Activated CD4-positive, CD25-positive, alpha-beta regulatory T cell treated with anti-CD3 and anti-CD28 coated beads, Interleukin-2, amount 50 U/mL, for 72 hours (primary cell): ENCODE data around the gene CENPM.

Experiments used
- DNase-seq: peaks from one replicate; pipeline ENCODE4 v3.0.0; 2021

Gene CENPM, protein sequence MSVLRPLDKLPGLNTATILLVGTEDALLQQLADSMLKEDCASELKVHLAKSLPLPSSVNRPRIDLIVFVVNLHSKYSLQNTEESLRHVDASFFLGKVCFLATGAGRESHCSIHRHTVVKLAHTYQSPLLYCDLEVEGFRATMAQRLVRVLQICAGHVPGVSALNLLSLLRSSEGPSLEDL

DNA sequence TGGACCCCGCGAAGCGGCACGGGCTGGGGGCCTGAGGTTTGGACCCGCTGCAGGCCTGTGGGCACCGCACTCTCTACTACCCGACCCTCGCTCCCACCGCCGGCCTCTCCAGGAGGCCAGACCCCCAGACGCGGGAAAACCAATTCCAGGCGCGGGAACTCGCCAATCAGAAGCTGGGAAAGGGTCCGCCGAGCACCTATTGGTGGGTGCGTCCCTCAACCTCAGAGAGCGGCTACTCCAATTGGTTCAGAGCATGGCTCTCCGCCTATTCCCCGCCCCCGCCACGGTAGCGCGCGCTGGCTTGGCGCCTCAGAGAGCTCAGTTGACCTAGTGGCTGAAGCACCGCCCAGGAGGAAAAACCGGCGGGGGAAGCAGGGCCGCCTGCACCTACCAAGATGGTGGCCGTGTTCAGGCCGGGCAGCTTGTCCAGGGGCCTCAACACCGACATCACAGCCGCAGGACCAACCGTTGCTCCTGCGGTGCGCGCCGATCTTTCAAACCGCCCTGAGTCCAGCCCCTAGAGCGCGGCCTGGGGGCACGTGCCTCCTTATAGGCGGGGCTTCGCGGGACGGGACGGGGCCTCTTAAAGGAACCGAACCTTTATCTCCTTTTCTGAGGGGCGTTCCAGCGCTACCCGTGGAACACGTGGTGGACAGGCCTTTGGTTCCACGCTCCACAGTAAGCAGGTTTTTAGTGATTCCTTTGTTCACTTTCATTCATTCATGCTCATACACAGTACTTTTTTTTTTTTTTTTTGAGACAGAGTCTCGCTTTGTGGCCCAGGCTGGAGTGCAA lies at the start of gene CENPM:
CENPM (minus strand) TSS at position 524 of the 795 bp plus-strand sequence; CDS start at position 448, 76 bp downstream.
- peak; percentile 93 for DNase-seq

DNA sequence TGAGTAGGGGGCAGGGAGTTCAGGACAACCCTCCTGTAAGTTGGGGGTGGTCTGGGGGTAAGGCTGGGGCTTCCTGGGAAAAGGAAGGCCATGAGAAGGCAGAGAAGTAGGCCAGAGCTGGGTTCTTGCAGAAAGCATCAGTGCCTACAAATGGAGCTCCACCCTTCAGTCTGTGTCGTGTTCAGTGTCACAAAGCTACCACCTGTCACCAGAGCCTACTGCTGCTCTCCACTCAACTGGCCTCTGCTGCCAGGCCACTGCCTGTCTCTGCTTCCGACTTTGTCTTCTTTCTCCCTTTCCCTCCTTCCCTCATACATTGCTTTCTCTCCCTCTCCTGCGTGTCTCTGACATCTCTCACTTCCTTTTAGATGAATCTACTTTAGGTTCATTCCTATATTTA lies 48.3 kb upstream of the CENPM start:
- DNase-seq: no peak

DNA sequence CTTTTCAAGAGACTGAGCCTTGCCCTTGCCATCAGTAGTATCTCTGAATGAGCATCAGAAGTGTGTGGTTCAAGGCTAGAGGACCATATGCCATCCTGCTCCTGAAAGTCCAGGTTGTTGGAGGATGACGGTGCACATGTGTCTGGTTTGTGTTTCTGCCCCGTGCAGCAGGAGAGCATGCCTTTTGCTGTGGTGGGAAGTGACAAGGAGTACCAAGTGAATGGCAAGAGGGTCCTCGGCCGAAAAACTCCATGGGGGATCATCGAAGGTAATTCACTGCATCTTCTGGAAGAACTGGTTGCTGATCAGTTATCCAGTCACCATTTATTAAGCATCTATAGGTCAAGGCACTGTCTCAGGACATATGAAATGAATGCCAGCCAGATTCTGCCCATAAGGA lies 45.5 kb upstream of the CENPM start:
- no peak for DNase-seq

DNA sequence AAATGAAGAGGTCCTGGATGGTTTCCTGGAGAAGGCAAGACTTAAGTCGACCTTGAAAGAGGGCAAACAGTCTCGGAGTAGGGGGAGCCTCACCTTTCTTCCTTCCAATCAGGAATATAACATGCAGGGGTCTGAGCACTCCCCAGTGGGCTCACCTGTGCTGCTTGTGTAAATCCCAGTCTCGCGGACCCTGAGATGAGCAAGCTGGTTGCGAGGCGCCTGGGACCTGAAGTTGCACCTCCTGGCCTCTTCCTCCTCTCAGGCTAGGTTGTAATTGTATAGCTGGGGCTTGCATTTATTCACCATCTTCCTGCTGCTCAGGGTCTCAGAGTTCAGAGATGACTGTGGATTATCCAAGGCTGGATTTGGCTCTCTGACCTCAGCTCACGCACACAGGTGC lies 44.2 kb upstream of the CENPM start:
- DNase-seq: no peak

- no peak for DNase-seq
Observed at GRCh38 chr22:41989246-41989645, 42.3 kb upstream of the CENPM start.

DNA sequence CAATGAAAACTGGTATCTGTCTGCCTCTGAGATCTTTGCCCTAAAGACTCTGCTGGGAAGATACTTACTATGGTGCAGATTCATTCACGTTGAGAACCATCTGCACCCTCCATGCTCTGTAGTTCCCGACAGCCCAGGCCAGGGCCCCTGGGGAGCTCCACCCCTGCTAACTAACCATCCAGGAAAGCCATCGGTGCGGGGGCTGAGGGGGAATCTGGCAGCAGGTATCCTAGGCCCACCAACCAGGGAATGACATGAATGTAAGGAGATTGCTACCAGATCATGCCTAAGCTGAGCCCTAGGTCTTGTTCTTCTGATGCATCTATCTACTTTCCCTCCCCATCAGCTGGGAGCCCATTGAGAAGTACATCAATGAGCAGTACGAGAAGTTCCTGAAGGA lies 40.3 kb upstream of the CENPM start:
- DNase-seq: no peak

DNA sequence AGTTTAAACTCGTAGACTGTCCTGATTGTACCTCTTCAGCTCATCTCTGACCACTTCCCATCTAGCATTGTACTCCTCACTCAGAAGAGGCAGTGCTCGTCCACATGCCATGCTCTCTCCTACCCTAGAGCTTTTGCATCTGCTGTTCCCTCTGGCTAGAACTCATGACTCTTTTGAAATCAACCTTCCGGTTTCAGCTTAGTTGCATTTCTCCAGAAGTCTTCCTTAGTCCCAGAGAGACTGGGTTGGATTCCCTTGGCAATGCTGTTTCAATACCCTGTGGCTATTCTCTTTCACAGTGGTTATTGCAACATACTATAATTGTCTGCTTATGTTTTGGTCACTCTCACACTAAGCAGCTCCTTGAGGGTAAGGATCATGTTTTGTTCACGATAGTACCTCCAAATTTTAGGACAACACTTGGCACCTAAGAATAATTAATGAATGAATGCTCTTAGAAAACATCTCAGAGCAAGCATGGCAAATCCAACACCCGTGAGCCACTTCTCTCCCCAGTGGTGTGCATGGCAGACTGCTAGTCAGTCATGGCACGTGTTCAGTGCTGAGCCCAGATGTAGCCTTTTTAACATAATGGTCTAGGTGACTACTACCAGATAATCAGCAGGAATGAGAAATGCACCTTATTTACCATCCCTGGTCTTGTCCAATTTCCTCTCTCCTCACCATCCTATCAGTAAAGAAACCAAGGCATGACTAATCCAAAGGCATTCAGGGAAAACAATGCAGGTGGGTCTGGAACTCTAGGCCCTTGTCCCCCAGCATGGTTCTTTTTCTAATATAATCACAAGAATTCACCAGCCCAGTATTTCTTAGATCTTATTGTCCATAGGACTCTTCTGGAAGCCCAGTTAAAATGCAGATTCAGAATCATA lies 36.8 kb upstream of the CENPM start:
- DNase-seq: no peak

GRCh38 chr22:41982865-41983264 lies 35.9 kb upstream of the CENPM start:
- no peak for DNase-seq

DNA sequence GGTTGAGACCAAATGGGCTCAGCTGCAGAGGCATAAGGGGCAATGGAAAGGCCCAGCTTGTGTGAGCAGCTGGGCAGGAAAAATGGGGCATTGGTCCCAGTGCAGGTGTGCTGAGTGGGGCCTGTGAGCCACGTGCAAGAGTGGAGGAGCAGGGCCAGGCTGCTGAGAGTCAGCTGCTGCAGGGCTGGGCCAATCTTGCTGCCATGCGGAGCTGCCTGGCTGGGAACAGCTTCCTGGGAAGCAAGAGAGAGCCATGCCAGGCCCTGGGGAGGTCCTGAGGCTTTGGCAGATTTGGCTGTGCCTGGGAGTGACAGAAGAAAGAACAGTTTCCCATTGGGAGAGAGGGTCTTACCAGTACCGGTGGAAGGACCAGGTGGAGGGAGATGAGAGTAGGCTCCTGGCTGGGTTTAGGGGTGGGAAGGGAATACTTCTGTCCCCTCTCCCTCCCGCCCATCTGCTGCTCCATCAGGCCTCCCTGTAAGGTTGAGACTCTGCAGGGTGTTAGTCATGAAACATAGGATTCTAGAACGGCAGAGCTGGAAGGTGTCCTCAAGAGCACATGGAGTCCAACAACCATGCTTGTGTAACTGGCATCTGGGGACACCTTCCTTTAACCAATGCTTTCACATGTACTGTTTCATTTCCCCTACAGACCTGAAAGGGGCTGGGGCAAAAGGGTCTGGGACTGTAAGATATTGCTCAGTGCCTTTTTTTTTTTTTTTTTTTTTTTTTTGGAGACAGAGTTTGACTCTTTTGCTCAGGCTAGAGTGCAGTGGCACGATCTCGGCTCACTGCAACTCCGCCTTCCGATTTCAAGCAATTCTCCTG lies 32.7 kb upstream of the CENPM start:
- DNase-seq: no peak

GRCh38 chr22:41978732-41979131 lies 31.8 kb upstream of the CENPM start:
- no peak for DNase-seq

- DNase-seq: no peak
Observed at GRCh38 chr22:41976961-41977566, 30.1 kb upstream of the CENPM start.

- DNase-seq: peak; percentile 64
Observed at GRCh38 chr22:41976070-41976901, 29.3 kb upstream of the CENPM start.

GRCh38 chr22:41975299-41976069 lies 28.5 kb upstream of the CENPM start:
- no peak for DNase-seq

DNA sequence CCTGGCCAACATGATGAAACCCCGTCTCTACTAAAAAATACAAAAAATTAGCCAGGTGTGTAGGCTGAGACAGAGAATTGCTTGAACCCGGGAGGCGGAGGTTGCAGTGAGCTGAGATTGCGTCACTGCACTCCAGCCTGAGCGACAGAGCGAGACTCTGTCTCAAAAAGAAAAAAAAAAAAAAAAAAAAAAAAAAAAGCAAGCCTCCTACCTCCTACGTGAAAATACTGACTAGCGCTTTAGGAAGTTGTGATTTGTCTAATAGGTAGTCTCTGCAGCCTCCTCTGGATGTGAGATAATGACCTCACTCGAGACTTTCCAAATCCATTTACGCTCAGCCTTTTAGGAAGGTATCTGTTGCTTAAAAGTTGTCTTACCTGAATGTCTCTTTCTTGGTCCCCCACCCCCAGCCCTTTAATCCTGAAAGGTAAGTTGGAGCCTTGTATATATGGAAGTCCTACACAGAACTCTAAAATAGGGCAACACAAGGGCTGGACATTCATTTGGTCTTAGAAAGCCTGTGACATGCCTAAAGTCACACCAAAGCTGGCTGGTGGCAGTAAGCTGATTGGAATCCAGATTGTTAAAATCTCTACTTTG lies 27.8 kb upstream of the CENPM start:
- no peak for DNase-seq

- no peak for DNase-seq
Observed at GRCh38 chr22:41971431-41971830, 24.5 kb upstream of the CENPM start.

- DNase-seq: no peak
Observed at GRCh38 chr22:41970601-41971000, 23.6 kb upstream of the CENPM start.

DNA sequence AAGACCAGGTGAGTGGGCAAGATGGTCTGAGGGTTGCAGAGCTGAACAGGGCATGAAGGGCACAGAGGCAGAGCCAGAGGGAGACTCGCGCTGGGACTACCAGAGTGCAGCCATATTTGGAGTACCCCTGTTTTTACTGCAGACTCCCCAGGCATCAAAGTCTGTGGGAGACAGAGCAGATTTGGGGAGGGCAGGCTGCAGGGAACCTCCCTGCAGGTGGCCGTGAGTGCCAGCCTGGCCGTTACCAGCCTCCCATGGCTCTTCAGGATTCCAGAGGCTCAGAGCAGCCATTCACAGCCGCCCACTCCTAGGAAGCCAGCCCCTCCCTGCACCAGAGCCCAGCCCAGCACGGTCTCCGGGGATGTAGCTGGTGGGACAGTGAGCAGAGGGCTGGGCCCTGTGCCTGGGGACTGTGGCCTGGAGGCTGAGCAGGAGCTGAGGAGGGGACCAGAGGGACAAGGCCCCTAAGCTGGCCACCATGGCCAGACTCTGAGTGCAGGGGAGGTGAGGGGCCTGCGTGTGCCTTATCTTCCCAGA lies 22.2 kb upstream of the CENPM start, which contains the start of gene SEPTIN3:
SEPTIN3 (plus strand) TSS at position 334 of the 537 bp plus-strand sequence. CDS start 2,050 bp downstream, outside the sequence.
- no peak for DNase-seq

- DNase-seq: no peak
Observed at GRCh38 chr22:41968601-41969000, 21.6 kb upstream of the CENPM start.

DNA sequence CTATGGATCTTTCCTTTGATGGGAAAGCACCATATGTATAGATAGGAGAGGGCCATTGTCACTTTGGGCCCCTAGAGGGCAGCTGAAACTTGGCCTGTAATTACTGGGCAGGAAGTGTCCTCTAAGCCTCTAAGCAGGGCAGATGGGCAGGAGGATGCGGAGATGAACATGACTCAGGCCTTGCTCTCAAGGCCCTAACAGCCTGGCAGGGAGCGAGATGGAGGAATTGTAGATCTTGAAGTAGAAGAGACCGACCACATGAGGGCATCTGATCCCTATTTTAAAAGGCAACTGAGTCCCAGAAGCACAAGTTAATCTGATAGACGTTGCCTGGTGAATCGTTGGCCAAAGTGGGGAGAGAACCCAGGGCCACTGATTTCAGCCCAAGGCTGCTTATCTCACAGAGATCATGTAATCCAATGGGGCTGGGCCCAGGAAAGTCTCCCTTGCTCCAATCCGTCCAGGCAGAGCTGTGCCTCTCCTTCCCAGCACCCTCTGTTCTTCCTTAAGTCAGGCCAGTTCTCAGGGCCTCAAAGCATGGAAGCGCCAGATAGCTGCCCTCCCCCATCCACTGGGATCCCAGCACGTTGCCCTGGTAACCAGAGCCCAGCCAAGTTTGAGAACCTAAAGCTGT lies 19.8 kb upstream of the CENPM start:
- DNase-seq: peak; percentile 39
